Natural killer cell (primary cell): ENCODE data around the gene PCDHAC1. TPM values are rescaled to one million over a fixed set of nuclear protein-coding genes. Genes with fewer than 3 reads are reported as not detected.

Experiments
- ATAC-seq, 3 donors: fragments of 150-1000 bp in 2 of 3; fragments of 200-7000 bp in 1 of 3; cut with Tn5 transposase; 1 replicate in 1 of 3; 2 replicates in 2 of 3; pipeline ENCODE4 v1.10.0; 2021; ENCODE audit warnings: mild to moderate bottlenecking in 2 of 3, moderate library complexity in 2 of 3
- DNase-seq, 2 donors: peaks; one replicate each; pipeline versions ENCODE4 v3.0.0 to v3.0.0-alpha.2; 2013 to 2021; ENCODE audit warnings: mixed read lengths in 1 of 2
- H3K27ac ChIP-seq: one replicate; pipeline ENCODE4 v1.5.1; 2013; ENCODE audit warnings: mild to moderate bottlenecking, low read length
- H3K27me3 ChIP-seq: one replicate; pipeline ENCODE4 v1.6.1; 2013; ENCODE audit warnings: low read length; ENCODE audit not compliant: control insufficient read depth, insufficient read depth
- H3K36me3 ChIP-seq: one replicate; pipeline ENCODE4 v1.6.1; 2013; ENCODE audit warnings: low read length; ENCODE audit not compliant: control insufficient read depth, insufficient read depth
- H3K4me1 ChIP-seq: one replicate; pipeline ENCODE4 v1.6.1; 2013; ENCODE audit warnings: low read length; ENCODE audit not compliant: control insufficient read depth, insufficient read depth
- H3K4me3 ChIP-seq: one replicate; pipeline ENCODE4 v1.5.1; 2013; ENCODE audit warnings: low read length
- H3K9me3 ChIP-seq: one replicate; pipeline ENCODE4 v1.6.1; 2013; ENCODE audit warnings: low read length; ENCODE audit not compliant: control insufficient read depth, insufficient read depth
- H3K27ac Mint-ChIP-seq, 2 donors: one replicate each; pipeline ENCODE4 v1.8.0; 2022; ENCODE audit warnings: mild to moderate bottlenecking in 2 of 2, mixed read lengths in 2 of 2, moderate library complexity in 1 of 2
- H3K27me3 Mint-ChIP-seq, 2 donors: one replicate each; pipeline ENCODE4 v1.8.0; 2022; ENCODE audit warnings: low read depth in 2 of 2, mixed read lengths in 2 of 2
- H3K36me3 Mint-ChIP-seq: one replicate; pipeline ENCODE4 v1.8.0; 2022; ENCODE audit warnings: mixed read lengths
- H3K4me1 Mint-ChIP-seq, 2 donors: one replicate each; pipeline ENCODE4 v1.8.0; 2022; ENCODE audit warnings: mixed read lengths in 2 of 2
- H3K4me3 Mint-ChIP-seq: one replicate; pipeline ENCODE4 v1.8.0; 2022; ENCODE audit warnings: mild to moderate bottlenecking, moderate library complexity, mixed read lengths
- H3K9me3 Mint-ChIP-seq, 2 donors: one replicate each; pipeline ENCODE4 v1.8.0; 2022; ENCODE audit warnings: mixed read lengths in 2 of 2
- CTCF ChIP-seq: fragments of 200-600 bp; IDR thresholded peaks from one replicate; pipeline ENCODE4 v1.8.0; 2022; ENCODE audit warnings: antibody characterized with exemption
- WGBS: methylation state at CpG from one replicate; pipeline ENCODE4 v1.1.7; 2013; ENCODE audit warnings: missing lambda C conversion rate; ENCODE audit not compliant: insufficient coverage; 5-methylcytosine and 5-hydroxymethylcytosine counted together
- intact Hi-C: fragments of 100-400 bp; cut with micrococcal nuclease; formaldehyde crosslinking; loops from one replicate; pipeline ENCODE4 v1.14.2; 2022
- total RNA-seq, 4 donors: library from RNA; stranded (reverse); fragments of 120-200 nt in 1 of 4; gene quantifications; one replicate each; pipeline versions ENCODE4 v1.2.3 to v1.2.4, GENCODE V29; 2013 to 2022

The PCDHAC1 gene
- total RNA-seq, 3 donors from 2014 or later (not counting 1 experiment from before 2014, with no cell fraction given): not detected

- H3K27me3 Mint-ChIP-seq: no peaks in the 10 kb centered on the region
- no peaks in the 10 kb centered on the region for H3K36me3 ChIP-seq
- no peak for TF ChIP-seq CTCF
- no peak overlapping the region for H3K27ac ChIP-seq
- H3K4me3 Mint-ChIP-seq: no peak overlapping the region
- no peak overlapping the region for H3K27ac Mint-ChIP-seq
- DNase-seq: no peak
- H3K4me1 ChIP-seq: no peaks in the 10 kb centered on the region
- peaks cover 9 to 20% of the 10 kb centered on the region in 2 donors for H3K9me3 Mint-ChIP-seq
- H3K4me1 Mint-ChIP-seq: no peaks in the 10 kb centered on the region
- H3K9me3 ChIP-seq: no peaks in the 10 kb centered on the region
- intact Hi-C loops: no loop called here
- WGBS: 0% methylated on average over 1 of the region's 2 CpGs
- H3K36me3 Mint-ChIP-seq: peaks cover 15% of the 10 kb centered on the region
- no peak for ATAC-seq
- no peak overlapping the region for H3K4me3 ChIP-seq
- no peaks in the 10 kb centered on the region for H3K27me3 ChIP-seq
Measured at GRCh38 chr5:140946578-140946977, 20.5 kb downstream of the PCDHAC1 start.

- no peak for ATAC-seq
- Mint-ChIP-seq H3K4me3 (no peak overlapping the region), H3K27me3 (no peaks in the 10 kb centered on the region), H3K4me1 (no peaks in the 10 kb centered on the region), H3K36me3 (no peaks in the 10 kb centered on the region), H3K9me3 (peaks cover 6 to 18% of the 10 kb centered on the region in 2 donors), H3K27ac (no peak overlapping the region)
- no peak for TF ChIP-seq CTCF
- Histone ChIP-seq H3K9me3 (no peaks in the 10 kb centered on the region), H3K4me1 (no peaks in the 10 kb centered on the region), H3K27ac (no peak overlapping the region), H3K36me3 (no peaks in the 10 kb centered on the region), H3K27me3 (no peaks in the 10 kb centered on the region), H3K4me3 (no peak overlapping the region)
- intact Hi-C loops: no loop called here
- no peak for DNase-seq
- WGBS: 64% methylated on average over 6 of the region's 6 CpGs
Measured at GRCh38 chr5:140951636-140952035, 25.5 kb downstream of the PCDHAC1 start.

GRCh38 chr5:140953234-140953633 is 27.1 kb downstream of the PCDHAC1 start:
- DNase-seq (no peak), ATAC-seq (no peak)
- no peak overlapping the region for H3K27ac ChIP-seq
- no peaks in the 10 kb centered on the region for H3K4me1 Mint-ChIP-seq
- peaks cover 6 to 17% of the 10 kb centered on the region in 2 donors for H3K9me3 Mint-ChIP-seq
- no peaks in the 10 kb centered on the region for H3K9me3 ChIP-seq
- no peak for TF ChIP-seq CTCF
- 42% methylated on average over 2 of the region's 2 CpGs for WGBS
- H3K27me3 Mint-ChIP-seq: no peaks in the 10 kb centered on the region
- no peaks in the 10 kb centered on the region for H3K36me3 Mint-ChIP-seq
- H3K4me1 ChIP-seq: no peaks in the 10 kb centered on the region
- H3K27me3 ChIP-seq: no peaks in the 10 kb centered on the region
- no peak overlapping the region for H3K4me3 ChIP-seq
- no peak overlapping the region for H3K4me3 Mint-ChIP-seq
- H3K27ac Mint-ChIP-seq: no peak overlapping the region
- no peaks in the 10 kb centered on the region for H3K36me3 ChIP-seq
- intact Hi-C loops: no loop called here

- intact Hi-C loops: no loop called here
- ATAC-seq (no peak), DNase-seq (no peak)
- Mint-ChIP-seq H3K9me3 (peaks cover 0 to 4% of the 10 kb centered on the region in 2 donors), H3K4me3 (no peak overlapping the region), H3K27ac (no peak overlapping the region), H3K36me3 (no peaks in the 10 kb centered on the region), H3K4me1 (no peaks in the 10 kb centered on the region), H3K27me3 (peaks cover 12 to 21% of the 10 kb centered on the region in 2 donors)
- Histone ChIP-seq H3K4me1 (no peaks in the 10 kb centered on the region), H3K27ac (no peak overlapping the region), H3K9me3 (no peaks in the 10 kb centered on the region), H3K36me3 (no peaks in the 10 kb centered on the region), H3K27me3 (peaks cover 2% of the 10 kb centered on the region), H3K4me3 (no peak overlapping the region)
- WGBS: 100% methylated on average over 1 of the region's 1 CpG
- no peak for TF ChIP-seq CTCF
Measured at GRCh38 chr5:140962190-140962589, 36.1 kb downstream of the PCDHAC1 start.
